SU-DHL-6 (cell line): ENCODE measurements around the gene SRBD1.

Source experiments
- EZH2phosphoT487 ChIP-seq: fragments of 200-600 bp; sonication (generic), shearing (Covaris generic); conservative IDR thresholded peaks from 2 replicates; pipeline ENCODE4 v1.6.1; 2018; ENCODE audit warnings: mild to moderate bottlenecking, antibody characterized with exemption, low read length, moderate library complexity, mixed read lengths
- TF ChIP-seq, protein P1 (sequence below): fragments of 200-600 bp; sonication (generic); IDR thresholded peaks from one replicate; pipeline ENCODE4 v1.5.1; 2017; ENCODE audit warnings: antibody characterized with exemption, mild to moderate bottlenecking, low read length, moderate library complexity; ENCODE audit not compliant: insufficient read depth, poor library complexity, severe bottlenecking

- TF ChIP-seq, protein P1, sequence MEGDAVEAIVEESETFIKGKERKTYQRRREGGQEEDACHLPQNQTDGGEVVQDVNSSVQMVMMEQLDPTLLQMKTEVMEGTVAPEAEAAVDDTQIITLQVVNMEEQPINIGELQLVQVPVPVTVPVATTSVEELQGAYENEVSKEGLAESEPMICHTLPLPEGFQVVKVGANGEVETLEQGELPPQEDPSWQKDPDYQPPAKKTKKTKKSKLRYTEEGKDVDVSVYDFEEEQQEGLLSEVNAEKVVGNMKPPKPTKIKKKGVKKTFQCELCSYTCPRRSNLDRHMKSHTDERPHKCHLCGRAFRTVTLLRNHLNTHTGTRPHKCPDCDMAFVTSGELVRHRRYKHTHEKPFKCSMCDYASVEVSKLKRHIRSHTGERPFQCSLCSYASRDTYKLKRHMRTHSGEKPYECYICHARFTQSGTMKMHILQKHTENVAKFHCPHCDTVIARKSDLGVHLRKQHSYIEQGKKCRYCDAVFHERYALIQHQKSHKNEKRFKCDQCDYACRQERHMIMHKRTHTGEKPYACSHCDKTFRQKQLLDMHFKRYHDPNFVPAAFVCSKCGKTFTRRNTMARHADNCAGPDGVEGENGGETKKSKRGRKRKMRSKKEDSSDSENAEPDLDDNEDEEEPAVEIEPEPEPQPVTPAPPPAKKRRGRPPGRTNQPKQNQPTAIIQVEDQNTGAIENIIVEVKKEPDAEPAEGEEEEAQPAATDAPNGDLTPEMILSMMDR: no peak
- TF ChIP-seq EZH2phosphoT487: no peak
Observed at GRCh38 chr2:45469314-45470099, 141.6 kb downstream of the SRBD1 start.
